ENCODE results near the gene IFT81. TPM values are rescaled to one million over a fixed set of nuclear protein-coding genes. Genes with fewer than 3 reads are reported as not detected.

The IFT81 gene
- total RNA-seq, 2 donors from 2014 or later = 20.2 to 29.6 TPM

GRCh38 chr12:110105159-110105558 lies 19.0 kb upstream of the IFT81 start:
- TF ChIP-seq CTCF (conservative IDR thresholded peaks at IDR 0.05) = no peak
- H3K4me3 ChIP-seq (ENCODE audit: low read length) = no peak overlapping the region
- peaks cover 4% of the 10 kb centered on the region for H3K27me3 Mint-ChIP-seq (ENCODE audit: insufficient read depth)
- no peak overlapping the region for H3K27ac ChIP-seq (ENCODE audit: low read depth, low read length)
- H3K4me1 Mint-ChIP-seq = peaks cover 21% of the 10 kb centered on the region
- H3K4me3 Mint-ChIP-seq = no peak overlapping the region
- H3K4me1 ChIP-seq (ENCODE audit: control insufficient read depth, insufficient read depth, low read length) = peaks cover 17% of the 10 kb centered on the region
- no peak overlapping the region for H3K9ac ChIP-seq (ENCODE audit: extremely low read depth, low read length, poor library complexity, severe bottlenecking)
- no peaks in the 10 kb centered on the region for H3K36me3 ChIP-seq (ENCODE audit: control insufficient read depth, insufficient read depth, low read length)
- WGBS, 2 experiments (ENCODE audit: insufficient coverage in 1 of 2, insufficient read length in 1 of 2) = 84% methylated on average over 1 of the region's 1 CpG; no CpG with 5 or more reads in 1 of the 2 experiments
- peaks cover 8% of the 10 kb centered on the region for H3K9me3 Mint-ChIP-seq
- H3K9me3 ChIP-seq (ENCODE audit: control insufficient read depth, low read length) = no peaks in the 10 kb centered on the region
- no peaks in the 10 kb centered on the region for H3K27me3 ChIP-seq (ENCODE audit: control insufficient read depth, insufficient read depth, low read length, poor library complexity, severe bottlenecking)
- no peak for DNase-seq
- no peaks in the 10 kb centered on the region for H3K36me3 Mint-ChIP-seq (ENCODE audit: low read depth)
- H3K27ac Mint-ChIP-seq = no peak overlapping the region

- H3K36me3 ChIP-seq (ENCODE audit: control insufficient read depth, insufficient read depth, low read length) = no peaks in the 10 kb centered on the region
- Mint-ChIP-seq H3K4me1 (peaks cover 21% of the 10 kb centered on the region), H3K4me3 (no peak overlapping the region), H3K27me3 (ENCODE audit: insufficient read depth) (peaks cover 4% of the 10 kb centered on the region), H3K36me3 (ENCODE audit: low read depth) (no peaks in the 10 kb centered on the region), H3K9me3 (peaks cover 9% of the 10 kb centered on the region), H3K27ac (no peak overlapping the region)
- H3K27ac ChIP-seq (ENCODE audit: low read depth, low read length) = no peak overlapping the region
- H3K4me1 ChIP-seq (ENCODE audit: control insufficient read depth, insufficient read depth, low read length) = peaks cover 17% of the 10 kb centered on the region
- no peaks in the 10 kb centered on the region for H3K27me3 ChIP-seq (ENCODE audit: control insufficient read depth, insufficient read depth, low read length, poor library complexity, severe bottlenecking)
- TF ChIP-seq CTCF (conservative IDR thresholded peaks at IDR 0.05) = no peak
- 90 to 92% methylated on average over 2 of the region's 2 CpGs for WGBS, 2 experiments (ENCODE audit: insufficient coverage in 1 of 2, insufficient read length in 1 of 2)
- peaks cover 3% of the 10 kb centered on the region for H3K9me3 ChIP-seq (ENCODE audit: control insufficient read depth, low read length)
- no peak for DNase-seq
- no peak overlapping the region for H3K4me3 ChIP-seq (ENCODE audit: low read length)
- H3K9ac ChIP-seq (ENCODE audit: extremely low read depth, low read length, poor library complexity, severe bottlenecking) = no peak overlapping the region
Measured at GRCh38 chr12:110105986-110106385, 18.2 kb upstream of the IFT81 start.

GRCh38 chr12:110107369-110108281 lies 16.5 kb upstream of the IFT81 start:
- Histone ChIP-seq H3K4me3 (ENCODE audit: low read length) (no peak overlapping the region), H3K27ac (ENCODE audit: low read depth, low read length) (no peak overlapping the region), H3K9ac (ENCODE audit: extremely low read depth, low read length, poor library complexity, severe bottlenecking) (no peak overlapping the region), H3K27me3 (ENCODE audit: control insufficient read depth, insufficient read depth, low read length, poor library complexity, severe bottlenecking) (no peaks in the 10 kb centered on the region), H3K9me3 (ENCODE audit: control insufficient read depth, low read length) (peaks cover 18% of the 10 kb centered on the region), H3K4me1 (ENCODE audit: control insufficient read depth, insufficient read depth, low read length) (peaks cover 17% of the 10 kb centered on the region), H3K36me3 (ENCODE audit: control insufficient read depth, insufficient read depth, low read length) (no peaks in the 10 kb centered on the region)
- Mint-ChIP-seq H3K9me3 (peaks cover 15% of the 10 kb centered on the region), H3K4me1 (peaks cover 21% of the 10 kb centered on the region), H3K4me3 (no peak overlapping the region), H3K36me3 (ENCODE audit: low read depth) (no peaks in the 10 kb centered on the region), H3K27ac (peak overlapping the region; percentile 37), H3K27me3 (ENCODE audit: insufficient read depth) (peaks cover 7% of the 10 kb centered on the region)
- WGBS, 2 experiments (ENCODE audit: insufficient coverage in 1 of 2, insufficient read length in 1 of 2) = 80 to 91% methylated on average over 12 to 14 of the region's 14 CpGs
- DNase-seq = peak; percentile 63
- no peak for TF ChIP-seq CTCF (conservative IDR thresholded peaks at IDR 0.05)

Data from endodermal cell (in vitro differentiated cells).